Activated CD8-positive, alpha-beta memory T cell treated with anti-CD3 and anti-CD28 coated beads for 4 hours (primary cell): Measurements from ENCODE around the gene SLC25A45.
"Not testable (repeated sequence)": the region's sequence is repeated elsewhere in the genome, so short reads cannot be mapped to it uniquely, and the experiment has no call there.

ENCODE experiments used
- DNase-seq, 2 donors: peaks; one replicate each; pipeline ENCODE4 v3.0.0-alpha.2; 2020; ENCODE audit warnings: low read depth in 2 of 2

The SLC25A45 gene

DNA sequence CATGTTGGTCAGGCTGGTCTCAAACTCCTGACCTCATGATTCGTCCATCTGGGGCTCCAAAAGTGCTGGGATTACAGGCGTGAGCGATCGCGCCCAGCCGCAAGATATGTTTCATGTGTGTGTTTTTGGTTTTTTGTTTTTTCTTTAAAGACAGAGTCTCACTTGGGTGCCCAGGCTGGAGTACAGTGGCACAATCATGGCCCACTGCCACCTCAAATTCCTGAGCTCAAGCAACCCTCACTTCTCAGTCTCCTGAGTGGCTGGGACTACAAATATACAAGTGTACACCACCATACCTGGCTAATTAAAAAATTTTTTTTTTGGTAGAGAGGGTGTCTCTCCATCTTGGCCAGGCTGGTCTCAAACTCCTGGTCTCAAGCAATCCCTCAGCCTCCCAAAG is 19.5 kb downstream of the SLC25A45 start:
- DNase-seq = no peak

GRCh38 chr11:65362320-65362931 is 20.0 kb downstream of the SLC25A45 start:
- no peak for DNase-seq

DNA sequence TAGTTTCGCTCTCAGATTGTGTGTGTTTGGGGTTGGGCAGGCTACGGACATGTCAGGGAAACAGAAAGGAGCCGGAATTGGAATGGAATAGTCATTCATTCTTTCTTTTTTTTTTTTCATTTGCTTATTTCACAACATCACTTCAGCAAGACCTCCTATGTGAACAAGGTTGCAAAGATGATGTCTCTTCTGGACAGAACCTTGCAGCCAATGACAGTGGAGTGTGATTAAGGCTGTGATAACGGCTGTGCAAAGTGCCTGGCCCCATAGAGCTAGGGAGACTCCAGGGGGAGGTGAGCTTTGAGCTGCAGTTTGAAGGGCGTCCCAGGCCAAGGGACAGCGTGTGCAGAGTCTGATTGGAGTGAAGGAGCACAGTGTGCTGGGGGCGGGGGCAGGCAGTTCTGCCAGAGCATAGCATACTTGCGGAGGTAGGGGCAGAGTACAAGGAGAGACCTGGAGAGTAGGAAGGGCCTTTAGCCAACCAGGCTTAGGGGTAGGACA is 24.5 kb downstream of the SLC25A45 start:
- no peak for DNase-seq

DNA sequence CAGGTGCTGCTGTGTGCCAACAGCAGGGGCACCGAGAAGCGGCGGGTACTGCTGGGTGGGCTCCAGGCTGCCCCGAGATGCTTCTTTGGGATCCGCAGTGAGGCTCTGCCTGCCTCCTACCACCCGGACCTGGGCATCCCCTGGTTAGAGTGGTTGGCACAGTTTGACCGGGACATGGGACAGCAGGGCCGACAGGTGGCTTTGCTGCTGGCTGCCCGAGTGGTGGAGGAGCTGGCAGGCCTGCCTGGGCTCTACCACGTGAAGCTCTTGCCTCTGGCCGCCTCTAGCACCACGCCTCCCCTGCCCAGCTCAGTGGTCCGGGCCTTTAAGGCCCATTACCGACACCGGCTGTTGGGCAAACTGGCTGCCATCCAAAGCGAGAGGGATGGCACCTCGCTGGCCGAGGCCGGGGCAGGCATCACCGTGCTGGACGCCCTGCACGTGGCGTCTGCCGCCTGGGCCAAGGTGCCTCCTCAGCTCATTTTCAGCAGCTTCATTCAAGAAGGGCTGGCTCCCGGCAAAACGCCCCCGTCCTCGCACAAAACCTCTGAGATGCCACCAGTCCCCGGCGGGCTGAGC is 26.0 kb downstream of the SLC25A45 start:
- no peak for DNase-seq

- DNase-seq = no peak
These were observed 26.6 kb downstream of the SLC25A45 start for GRCh38 chr11:65355776-65356393.

- peak in 1 of 2 donors; percentile 40 for DNase-seq
These were observed 27.3 kb downstream of the SLC25A45 start for GRCh38 chr11:65355013-65355775.

DNA sequence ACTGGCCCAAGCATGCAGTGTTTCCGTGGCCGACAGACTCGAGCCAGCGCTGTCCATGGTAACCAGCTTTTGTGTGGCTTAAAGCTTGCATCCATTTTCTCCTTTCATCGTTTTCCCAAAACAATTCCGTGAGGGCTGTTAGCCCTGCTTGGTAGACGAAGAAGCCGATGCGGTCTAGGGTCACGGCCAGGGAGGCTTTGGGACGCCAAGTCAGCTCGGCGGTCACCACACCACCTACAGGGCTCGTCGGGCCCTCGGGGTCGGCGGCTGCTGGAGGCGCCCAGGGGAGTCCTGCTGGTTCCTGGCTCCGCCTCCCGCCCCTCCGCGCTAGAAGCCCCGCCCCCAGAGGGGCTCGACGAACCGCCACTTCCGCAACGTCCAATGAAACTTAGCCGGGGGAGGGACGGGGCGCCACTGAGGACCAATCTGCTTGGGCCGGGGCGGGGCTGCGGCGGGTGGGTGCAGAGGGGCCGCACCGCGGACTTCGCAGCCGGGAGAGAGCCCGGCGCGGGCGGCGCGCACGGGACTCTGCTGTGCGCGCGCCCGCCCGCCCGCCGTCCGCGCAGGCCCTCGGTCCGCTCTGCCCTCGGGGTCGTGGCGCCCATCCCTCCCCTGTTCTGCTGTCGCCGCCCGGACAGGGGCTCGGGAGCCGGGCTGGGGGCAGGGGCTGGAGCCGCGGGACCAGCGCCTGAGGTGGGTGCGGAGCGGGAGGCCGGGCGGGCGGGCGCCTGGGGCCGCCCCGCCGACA is 28.0 kb downstream of the SLC25A45 start, which contains the start of gene TIGD3:
TSS of gene TIGD3 (plus strand) at position 487 of the 748 bp plus-strand sequence. CDS start 1,058 bp downstream, outside the sequence.
- peak; percentile 94 to 95 for DNase-seq

- DNase-seq = no peak
These were observed 28.6 kb downstream of the SLC25A45 start for GRCh38 chr11:65353900-65354264.

- no peak for DNase-seq
These were observed 29.1 kb downstream of the SLC25A45 start for GRCh38 chr11:65353376-65353775.

GRCh38 chr11:65352783-65353182 is 29.7 kb downstream of the SLC25A45 start:
- DNase-seq = no peak

GRCh38 chr11:65351511-65351910 is 30.9 kb downstream of the SLC25A45 start:
- no peak for DNase-seq

DNA sequence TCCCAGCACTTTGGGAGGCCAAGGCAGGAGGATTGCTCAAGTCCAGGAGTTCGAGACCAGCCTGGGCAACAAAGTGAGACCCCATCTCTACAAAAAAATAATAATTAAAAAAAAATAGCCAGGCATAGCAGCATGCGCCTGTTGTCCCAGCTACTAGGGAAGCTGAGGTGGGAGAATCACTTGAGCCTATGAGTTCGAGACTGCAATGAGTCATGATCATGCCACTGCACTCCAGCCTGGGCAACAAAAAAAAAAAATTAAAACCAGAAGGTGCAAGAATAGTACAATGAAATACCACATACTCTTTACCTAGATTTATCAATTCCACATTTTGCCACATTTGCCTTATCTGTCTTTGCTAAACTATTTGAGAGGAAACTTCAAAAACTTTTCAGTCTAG is 40.6 kb downstream of the SLC25A45 start:
- DNase-seq = no peak

GRCh38 chr11:65340226-65340625 is 42.2 kb downstream of the SLC25A45 start:
- no peak for DNase-seq

- DNase-seq = no peak
These were observed 43.8 kb downstream of the SLC25A45 start for GRCh38 chr11:65338676-65339075.

GRCh38 chr11:65334696-65335295 is 47.6 kb downstream of the SLC25A45 start:
- DNase-seq = no peak

- not testable (repeated sequence) for DNase-seq
These were observed 49.9 kb downstream of the SLC25A45 start for GRCh38 chr11:65332591-65332990.

- DNase-seq = no peak
These were observed 51.9 kb downstream of the SLC25A45 start for GRCh38 chr11:65330544-65330943.

DNA sequence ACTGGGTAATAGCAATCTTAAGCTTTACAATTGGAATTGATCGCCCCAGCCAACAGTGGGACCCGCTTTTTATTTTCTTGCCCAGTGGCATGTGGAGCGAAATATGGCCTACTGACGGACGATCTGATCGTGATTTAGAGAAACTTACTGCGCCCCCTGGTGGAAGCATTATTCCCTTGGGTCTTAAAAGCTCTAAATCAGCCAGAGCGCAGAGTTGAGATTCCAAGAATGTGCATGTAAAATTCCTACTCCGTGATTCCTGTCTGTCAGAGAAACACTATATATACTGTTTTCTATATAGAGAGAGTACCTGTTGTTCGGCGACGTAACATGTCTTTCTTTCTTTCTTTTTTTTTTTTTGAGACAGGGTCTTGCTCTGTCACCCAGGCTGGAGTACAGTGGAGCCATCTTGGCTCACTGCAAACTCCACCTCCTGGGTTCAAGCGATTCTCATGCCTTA is 52.5 kb downstream of the SLC25A45 start:
- peak; percentile 68 to 69 for DNase-seq

GRCh38 chr11:65329478-65329877 is 53.0 kb downstream of the SLC25A45 start:
- no peak for DNase-seq

GRCh38 chr11:65327021-65327420 is 55.4 kb downstream of the SLC25A45 start:
- no peak for DNase-seq

GRCh38 chr11:65325435-65325834 is 57.0 kb downstream of the SLC25A45 start:
- DNase-seq = no peak
